CD14-positive monocyte (primary cell): ENCODE data around the gene BEX1. TPM values are rescaled to one million over a fixed set of nuclear protein-coding genes. Genes with fewer than 3 reads are reported as not detected.

Experiments used
- DNase-seq, 3 donors: peaks; one replicate each; pipeline ENCODE4 v3.0.0-alpha.2; 2011 to 2022
- H2AFZ ChIP-seq: 2 replicates; pipeline ENCODE4 v1.6.0; 2012; ENCODE audit warnings: mild to moderate bottlenecking, low read depth, low read length, inconsistent platforms; ENCODE audit not compliant: insufficient read depth, poor library complexity, severe bottlenecking
- H3K27ac ChIP-seq, 2 donors: 1 replicate in 1 of 2; 2 replicates in 1 of 2; pipeline ENCODE4 v1.5.1; 2012 to 2013; ENCODE audit warnings: low read length in 2 of 2, control low read depth in 1 of 2, inconsistent platforms in 1 of 2, low read depth in 1 of 2, mild to moderate bottlenecking in 1 of 2
- H3K27me3 ChIP-seq, 2 donors: one replicate each; pipeline versions ENCODE4 v1.6.0 to v1.6.1; 2011 to 2013; ENCODE audit warnings: low read length in 2 of 2; ENCODE audit not compliant: control insufficient read depth in 2 of 2, insufficient read depth in 2 of 2
- H3K36me3 ChIP-seq, 2 donors: replicated peaks in 1 of 2; 1 replicate in 1 of 2; 2 replicates in 1 of 2; pipeline versions ENCODE4 v1.5.1 to v1.6.1; 2012 to 2013; ENCODE audit warnings: low read length in 2 of 2, control low read depth in 1 of 2, inconsistent platforms in 1 of 2, mild to moderate bottlenecking in 1 of 2; ENCODE audit not compliant: insufficient read depth in 2 of 2, control insufficient read depth in 1 of 2
- H3K4me1 ChIP-seq, 2 donors: 1 replicate in 1 of 2; 2 replicates in 1 of 2; pipeline versions ENCODE4 v1.5.1 to v1.6.1; 2012 to 2013; ENCODE audit warnings: low read length in 2 of 2, control low read depth in 1 of 2, inconsistent platforms in 1 of 2, mild to moderate bottlenecking in 1 of 2, moderate library complexity in 1 of 2; ENCODE audit not compliant: insufficient read depth in 2 of 2, control insufficient read depth in 1 of 2
- H3K4me2 ChIP-seq: replicated peaks from 2 replicates; pipeline ENCODE3; 2012; ENCODE audit warnings: low read length, moderate library complexity, mild to moderate bottlenecking; ENCODE audit not compliant: poor library complexity, severe bottlenecking; ENCODE audit errors: extremely low read depth
- H3K4me3 ChIP-seq, 3 experiments: fragments of 200-600 bp in 1 of 3; sonication (generic) in 1 of 3; replicated peaks in 1 of 3; 1 replicate in 2 of 3; 2 replicates in 1 of 3; pipeline ENCODE4 v1.5.1; 2011 to 2013; ENCODE audit warnings: low read length in 3 of 3, mild to moderate bottlenecking in 3 of 3, control low read depth in 2 of 3, low read depth in 2 of 3, inconsistent platforms in 1 of 3, moderate library complexity in 1 of 3
- H3K79me2 ChIP-seq: 2 replicates; pipeline ENCODE4 v1.6.0; 2012; ENCODE audit warnings: mild to moderate bottlenecking, control low read depth, inconsistent platforms, low read length, moderate library complexity; ENCODE audit not compliant: insufficient read depth
- H3K9ac ChIP-seq: 2 replicates; pipeline ENCODE4 v1.6.0; 2017; ENCODE audit warnings: low read length, mild to moderate bottlenecking; ENCODE audit not compliant: insufficient read depth, poor library complexity, severe bottlenecking
- H3K9me3 ChIP-seq, 2 donors: replicated peaks in 1 of 2; 1 replicate in 1 of 2; 2 replicates in 1 of 2; pipeline versions ENCODE4 v1.5.1 to v1.6.1; 2012 to 2013; ENCODE audit warnings: low read length in 2 of 2, control low read depth in 1 of 2; ENCODE audit not compliant: control insufficient read depth in 1 of 2, insufficient read depth in 1 of 2
- H4K20me1 ChIP-seq: 2 replicates; pipeline ENCODE4 v1.6.0; 2012; ENCODE audit warnings: mild to moderate bottlenecking, low read length, control low read depth, moderate library complexity; ENCODE audit not compliant: insufficient read depth
- H3K27ac Mint-ChIP-seq, 7 donors: one replicate each; pipeline ENCODE4 v1.8.0; 2020; ENCODE audit warnings: mild to moderate bottlenecking in 7 of 7, mixed read lengths in 7 of 7, moderate library complexity in 6 of 7, inconsistent platforms in 2 of 7
- H3K27me3 Mint-ChIP-seq, 3 donors: one replicate each; pipeline ENCODE4 v1.8.0; 2021 to 2022; ENCODE audit warnings: low read depth in 3 of 3, mild to moderate bottlenecking in 3 of 3, mixed read lengths in 3 of 3, moderate library complexity in 3 of 3, inconsistent platforms in 1 of 3
- H3K36me3 Mint-ChIP-seq, 2 donors: one replicate each; pipeline ENCODE4 v1.8.0; 2020; ENCODE audit warnings: mixed read lengths in 2 of 2, inconsistent platforms in 1 of 2, mild to moderate bottlenecking in 1 of 2
- H3K4me1 Mint-ChIP-seq: one replicate; pipeline ENCODE4 v1.8.0; 2020; ENCODE audit warnings: mild to moderate bottlenecking, mixed read lengths
- H3K4me3 Mint-ChIP-seq, 2 donors: one replicate each; pipeline ENCODE4 v1.8.0; 2020; ENCODE audit warnings: mild to moderate bottlenecking in 2 of 2, mixed read lengths in 2 of 2, moderate library complexity in 1 of 2
- H3K9me3 Mint-ChIP-seq, 7 donors: one replicate each; pipeline ENCODE4 v1.8.0; 2020 to 2022; ENCODE audit warnings: mixed read lengths in 7 of 7, mild to moderate bottlenecking in 6 of 7, moderate library complexity in 6 of 7, inconsistent platforms in 2 of 7
- WGBS: methylation state at CpG from one replicate; pipeline ENCODE4 v1.1.5; 2013; ENCODE audit warnings: missing lambda C conversion rate; ENCODE audit not compliant: insufficient coverage; 5-methylcytosine and 5-hydroxymethylcytosine counted together
- intact Hi-C, 2 donors: fragments of 100-400 bp; cut with micrococcal nuclease; formaldehyde crosslinking; loops; one replicate each; pipeline versions ENCODE4 v1.15.0 to v1.15.1; 2023
- polyA plus RNA-seq, 3 donors: library from polyadenylated mRNA; depleted of rRNA in 1 of 3; unstranded in 2 of 3; stranded (reverse) in 1 of 3; fragments of 300-500 nt in 2 of 3; fragments of >200 nt in 1 of 3; fragmentation: Illumina TruSeq in 2 of 3; gene quantifications; 1 replicate in 2 of 3; 2 replicates in 1 of 3; pipeline ENCODE4 v1.2.3, GENCODE V29; 2012 to 2021
- TF ChIP-seq, protein P1 (sequence below): fragments of 200-600 bp; IDR thresholded peaks from one replicate; pipeline ENCODE4 v1.8.0; 2022; ENCODE audit warnings: antibody characterized with exemption, mild to moderate bottlenecking

Gene BEX1
- polyA plus RNA-seq, 3 donors = 0.62 TPM; not detected in 2

- H3K4me3 Mint-ChIP-seq = no peak overlapping the region
- H3K9me3 Mint-ChIP-seq = peaks cover 0 to 4% (median 2%) of the 10 kb centered on the region in 7 donors
- intact Hi-C loops = no loop called here
- Histone ChIP-seq H3K27me3 (no peaks in the 10 kb centered on the region), H3K9ac (no peak overlapping the region), H3K36me3 (no peaks in the 10 kb centered on the region), H3K4me2 (no peak overlapping the region), H3K79me2 (no peaks in the 10 kb centered on the region), H3K27ac (no peak overlapping the region), H3K4me1 (no peaks in the 10 kb centered on the region), H3K4me3 (no peak overlapping the region), H2AFZ (no peak overlapping the region), H3K9me3 (no peaks in the 10 kb centered on the region), H4K20me1 (no peaks in the 10 kb centered on the region)
- no peaks in the 10 kb centered on the region for H3K4me1 Mint-ChIP-seq
- no CpG with 5 or more reads among the region's 4 CpGs for WGBS
- no peak overlapping the region for H3K27ac Mint-ChIP-seq
- TF ChIP-seq, protein P1, sequence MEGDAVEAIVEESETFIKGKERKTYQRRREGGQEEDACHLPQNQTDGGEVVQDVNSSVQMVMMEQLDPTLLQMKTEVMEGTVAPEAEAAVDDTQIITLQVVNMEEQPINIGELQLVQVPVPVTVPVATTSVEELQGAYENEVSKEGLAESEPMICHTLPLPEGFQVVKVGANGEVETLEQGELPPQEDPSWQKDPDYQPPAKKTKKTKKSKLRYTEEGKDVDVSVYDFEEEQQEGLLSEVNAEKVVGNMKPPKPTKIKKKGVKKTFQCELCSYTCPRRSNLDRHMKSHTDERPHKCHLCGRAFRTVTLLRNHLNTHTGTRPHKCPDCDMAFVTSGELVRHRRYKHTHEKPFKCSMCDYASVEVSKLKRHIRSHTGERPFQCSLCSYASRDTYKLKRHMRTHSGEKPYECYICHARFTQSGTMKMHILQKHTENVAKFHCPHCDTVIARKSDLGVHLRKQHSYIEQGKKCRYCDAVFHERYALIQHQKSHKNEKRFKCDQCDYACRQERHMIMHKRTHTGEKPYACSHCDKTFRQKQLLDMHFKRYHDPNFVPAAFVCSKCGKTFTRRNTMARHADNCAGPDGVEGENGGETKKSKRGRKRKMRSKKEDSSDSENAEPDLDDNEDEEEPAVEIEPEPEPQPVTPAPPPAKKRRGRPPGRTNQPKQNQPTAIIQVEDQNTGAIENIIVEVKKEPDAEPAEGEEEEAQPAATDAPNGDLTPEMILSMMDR = no peak
- no peaks in the 10 kb centered on the region for H3K36me3 Mint-ChIP-seq
- H3K27me3 Mint-ChIP-seq = peaks cover 0 to 4% (median 0%) of the 10 kb centered on the region in 3 donors
- DNase-seq = no peak
Observed at GRCh38 chrX:103099691-103100090, 35.7 kb upstream of the BEX1 start.

- H3K36me3 ChIP-seq = no peaks in the 10 kb centered on the region
- no CpG with 5 or more reads among the region's 2 CpGs for WGBS
- Mint-ChIP-seq H3K9me3 (peaks cover 0 to 5% (median 0%) of the 10 kb centered on the region in 7 donors), H3K4me3 (no peak overlapping the region), H3K36me3 (no peaks in the 10 kb centered on the region), H3K4me1 (no peaks in the 10 kb centered on the region), H3K27ac (no peak overlapping the region), H3K27me3 (peaks cover 0 to 3% (median 0%) of the 10 kb centered on the region in 3 donors)
- H3K79me2 ChIP-seq = no peaks in the 10 kb centered on the region
- TF ChIP-seq, protein P1 = no peak
- DNase-seq = no peak
- H3K27ac ChIP-seq = no peak overlapping the region
- no peaks in the 10 kb centered on the region for H3K4me1 ChIP-seq
- H3K9me3 ChIP-seq = no peaks in the 10 kb centered on the region
- no peak overlapping the region for H3K4me2 ChIP-seq
- intact Hi-C loops = no loop called here
- H3K4me3 ChIP-seq = no peak overlapping the region
- H3K9ac ChIP-seq = no peak overlapping the region
- no peak overlapping the region for H2AFZ ChIP-seq
- no peaks in the 10 kb centered on the region for H3K27me3 ChIP-seq
- no peaks in the 10 kb centered on the region for H4K20me1 ChIP-seq
Observed at GRCh38 chrX:103098488-103098887, 34.5 kb upstream of the BEX1 start.
